ENCODE results near the gene TMEM45A.

GRCh38 chr3:100580147-100580546 lies 87.7 kb downstream of the TMEM45A start:
- TF ChIP-seq CTCF (IDR thresholded peaks at IDR 0.05) (no peak), MXI1 (IDR thresholded peaks at IDR 0.05; ENCODE audit: low read depth, low read length) (no peak), GABPA (IDR thresholded peaks at IDR 0.05; ENCODE audit: low read depth) (no peak), ZBTB33 (IDR thresholded peaks at IDR 0.05; ENCODE audit: borderline replicate concordance, low read depth) (no peak), RAD21 (IDR thresholded peaks at IDR 0.05; ENCODE audit: low read length) (no peak), RXRA (IDR thresholded peaks at IDR 0.05; ENCODE audit: borderline replicate concordance, low read depth) (no peak), EZH2phosphoT487 (IDR thresholded peaks at IDR 0.05; ENCODE audit: borderline replicate concordance, low read depth) (no peak), NRF1 (IDR thresholded peaks at IDR 0.05; ENCODE audit: low read depth, low read length) (no peak), SIN3A (IDR thresholded peaks at IDR 0.05; ENCODE audit: borderline replicate concordance, low read depth, low read length) (no peak), MEF2A (IDR thresholded peaks at IDR 0.05; ENCODE audit: borderline replicate concordance, low read depth) (no peak), SMC3 (IDR thresholded peaks at IDR 0.05; ENCODE audit: low read depth, low read length) (no peak), YY1 (IDR thresholded peaks at IDR 0.05; ENCODE audit: low read depth) (no peak), FOXM1 (IDR thresholded peaks at IDR 0.05; ENCODE audit: low read depth) (no peak), EP300 (IDR thresholded peaks at IDR 0.05; ENCODE audit: borderline replicate concordance in 1 of 2, low read depth in 1 of 2, low read length in 1 of 2) (no peak)
